Activated CD4-positive, alpha-beta T cell treated with anti-CD3 and anti-CD28 coated beads for 36 hours (primary cell): ENCODE measurements around the gene NCAM1. TPM values are rescaled to one million over a fixed set of nuclear protein-coding genes. Genes with fewer than 3 reads are reported as not detected.
A peak's percentile ranks its signal among the peaks of the same experiment; 100 is the strongest.

Experiments
- ATAC-seq: fragments of 200-7000 bp; cut with Tn5 transposase; one replicate; pipeline ENCODE4 v1.10.0; 2021; ENCODE audit warnings: mild to moderate bottlenecking, moderate library complexity
- CTCF ChIA-PET: fragments of 350-600 bp; sonication (Branson Sonifier 250); formaldehyde crosslinking; loops from one replicate; lab custom pipeline; 2021; ENCODE audit warnings: antibody characterized with exemption; lab: Charles Lee
- POLR2A ChIA-PET: fragments of 350-600 bp; sonication (Branson Sonifier 250); formaldehyde crosslinking; loops from one replicate; lab custom pipeline; 2021; ENCODE audit warnings: antibody characterized with exemption, inconsistent platforms; lab: Charles Lee
- DNase-seq: peaks from one replicate; pipeline ENCODE4 v3.0.0-alpha.2; 2020
- H3K27ac Mint-ChIP-seq: one replicate; pipeline ENCODE4 v1.8.0; 2021; ENCODE audit warnings: mixed read lengths
- H3K27me3 Mint-ChIP-seq: one replicate; pipeline ENCODE4 v1.8.0; 2021; ENCODE audit warnings: mixed read lengths
- H3K36me3 Mint-ChIP-seq: one replicate; pipeline ENCODE4 v1.8.0; 2021; ENCODE audit warnings: low read depth, mixed read lengths
- H3K4me1 Mint-ChIP-seq: one replicate; pipeline ENCODE4 v1.8.0; 2021; ENCODE audit warnings: mixed read lengths
- H3K4me3 Mint-ChIP-seq: one replicate; pipeline ENCODE4 v1.8.0; 2021; ENCODE audit warnings: mild to moderate bottlenecking, moderate library complexity, mixed read lengths
- H3K9me3 Mint-ChIP-seq: one replicate; pipeline ENCODE4 v1.8.0; 2021; ENCODE audit warnings: low read depth, mixed read lengths
- intact Hi-C, 2 experiments: fragments of 100-400 bp; cut with DNase I in 1 of 2; cut with micrococcal nuclease in 1 of 2; formaldehyde crosslinking; loops; one replicate each; pipeline versions ENCODE4 v1.14.2 to v1.15.1; 2022 to 2024; cut with DNase I, micrococcal nuclease
- total RNA-seq, 2 experiments: library from RNA; stranded (reverse); gene quantifications; one replicate each; pipeline ENCODE4 v1.2.3, GENCODE V29; 2021

NCAM1 gene
- total RNA-seq, 2 experiments from 2014 or later, result 0.09 to 0.14 TPM

- Mint-ChIP-seq H3K27me3 (no peaks in the 10 kb centered on the region), H3K4me3 (peak overlapping the region; percentile 77), H3K9me3 (peaks cover 2% of the 10 kb centered on the region), H3K27ac (peak overlapping the region; percentile 82), H3K4me1 (peaks cover 24% of the 10 kb centered on the region), H3K36me3 (peaks cover 22% of the 10 kb centered on the region)
- POLR2A ChIA-PET, result no interaction called here
- ATAC-seq (no peak), DNase-seq (peak; percentile 38)
- CTCF ChIA-PET, result interaction anchor here (1.1 to 1.6 kb wide), 3 partner anchors 8 to 483 kb away, joined by 3 to 4 read pairs (median 4); no protein-coding TSS in a partner anchor
- intact Hi-C loops, result loop anchor here (5.0 to 10.0 kb wide), 7 partner anchors 561 to 1709 kb away; partner anchors contain the start of genes ALG9 (in 1 of the 2), C11orf71 (in 1 of the 2), PPP2R1B (in 1 of the 2) and RBM7 (in 1 of the 2)
Observed at GRCh38 chr11:113313601-113314000, 352.4 kb downstream of the NCAM1 start.

DNA sequence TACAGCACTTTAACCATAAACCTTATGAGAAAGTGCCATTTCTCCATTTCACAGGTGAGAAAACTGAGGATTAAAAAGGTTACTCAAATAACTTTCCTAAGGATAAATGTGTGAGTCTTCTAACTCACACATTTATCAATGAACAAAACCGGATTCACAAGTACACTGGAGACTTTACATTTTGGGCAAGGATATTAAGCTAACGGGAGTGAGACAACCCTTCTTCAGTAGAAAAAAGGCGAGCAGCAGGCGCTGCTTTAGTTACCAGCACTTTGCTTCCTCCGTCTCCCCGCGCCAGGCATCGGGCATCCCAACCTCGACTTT is 352.8 kb downstream of the NCAM1 start:
- no peaks in the 10 kb centered on the region for H3K27me3 Mint-ChIP-seq
- POLR2A ChIA-PET, result no interaction called here
- ATAC-seq (no peak), DNase-seq (no peak)
- peak overlapping the region; percentile 77 for H3K4me3 Mint-ChIP-seq
- intact Hi-C loops, result loop anchor here (1.0 to 10.0 kb wide), 13 partner anchors 273 to 1709 kb away; partner anchors contain the start of genes USP28 (in 2 of the 2), ZW10 (in 2 of the 2), ALG9 (in 1 of the 2) and C11orf71 (in 1 of the 2)
- CTCF ChIA-PET, result interaction anchor here (1.1 to 1.3 kb wide), 2 partner anchors 9 to 482 kb away, joined by 3 to 4 read pairs; no protein-coding TSS in a partner anchor
- H3K36me3 Mint-ChIP-seq, result peaks cover 26% of the 10 kb centered on the region
- H3K9me3 Mint-ChIP-seq, result peaks cover 3% of the 10 kb centered on the region
- peaks cover 24% of the 10 kb centered on the region for H3K4me1 Mint-ChIP-seq
- H3K27ac Mint-ChIP-seq, result peak overlapping the region; percentile 82

DNA sequence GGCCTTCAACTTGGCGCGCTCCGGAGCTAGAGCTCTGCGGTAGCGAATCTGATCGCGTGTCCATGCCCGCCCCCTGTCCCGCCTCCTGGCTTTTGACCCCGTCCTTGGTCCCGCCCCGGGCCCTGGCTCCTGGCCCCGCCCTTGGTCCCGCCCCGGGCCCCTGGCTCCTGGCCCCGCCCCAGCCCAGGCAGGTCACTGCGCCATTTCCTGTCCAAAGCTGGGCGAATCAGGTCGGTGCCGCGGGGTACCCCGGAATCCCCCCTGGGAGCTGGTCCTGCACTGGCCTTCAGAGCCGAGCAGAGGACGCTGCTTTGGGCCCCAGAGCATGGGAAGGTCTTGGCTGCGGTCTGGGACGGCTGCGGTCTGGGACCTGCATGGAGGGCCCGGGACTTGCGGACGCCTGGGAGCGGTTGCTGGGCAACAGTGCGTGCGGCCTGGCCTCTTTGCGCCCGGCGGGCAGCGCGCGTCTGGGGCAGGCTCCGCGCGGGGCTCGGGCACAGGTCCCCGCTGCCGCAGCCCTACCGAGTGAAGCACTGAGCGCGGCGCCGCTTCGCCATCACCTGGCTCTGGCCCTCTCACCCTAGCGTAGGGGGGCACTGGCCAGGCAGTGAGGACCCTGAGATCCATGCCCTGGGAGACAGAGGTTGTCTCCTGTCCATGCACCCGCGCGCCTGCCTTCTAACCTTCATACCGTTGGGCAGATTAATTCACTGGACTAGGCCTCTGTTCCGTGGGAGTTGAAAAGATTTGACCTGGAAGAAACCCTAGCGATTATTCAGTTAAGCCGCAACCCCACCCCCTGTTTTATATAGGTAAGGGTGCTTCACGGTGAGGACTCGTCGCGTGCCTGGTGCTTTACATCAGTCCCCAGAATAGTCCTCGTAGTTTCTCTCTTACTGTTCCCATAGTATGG is 353.4 kb downstream of the NCAM1 start, which contains the start of gene TTC12:
Gene TTC12 (plus strand): TSS at position 195 of the 913 bp plus-strand sequence. CDS start 1,675 bp downstream, outside the sequence.
- Mint-ChIP-seq H3K9me3 (peaks cover 3% of the 10 kb centered on the region), H3K4me1 (peaks cover 24% of the 10 kb centered on the region), H3K36me3 (peaks cover 31% of the 10 kb centered on the region), H3K4me3 (peak within 1 kb of the TSS; percentile 77), H3K27ac (peak within 1 kb of the TSS; percentile 82), H3K27me3 (no peaks in the 10 kb centered on the region)
- POLR2A ChIA-PET, result no interaction called here
- ATAC-seq (peak; percentile 99), DNase-seq (peak; percentile 97)
- intact Hi-C loops, result loop anchor here (1.0 to 10.0 kb wide), 13 partner anchors 273 to 1710 kb away; partner anchors contain the start of genes USP28 (in 2 of the 2), ZW10 (in 2 of the 2), ALG9 (in 1 of the 2) and C11orf71 (in 1 of the 2)
- CTCF ChIA-PET, result interaction anchor here (1.1 kb wide), 2 partner anchors 9 to 459 kb away, joined by 3 to 4 read pairs; partner anchors contain the start of gene ZW10

DNA sequence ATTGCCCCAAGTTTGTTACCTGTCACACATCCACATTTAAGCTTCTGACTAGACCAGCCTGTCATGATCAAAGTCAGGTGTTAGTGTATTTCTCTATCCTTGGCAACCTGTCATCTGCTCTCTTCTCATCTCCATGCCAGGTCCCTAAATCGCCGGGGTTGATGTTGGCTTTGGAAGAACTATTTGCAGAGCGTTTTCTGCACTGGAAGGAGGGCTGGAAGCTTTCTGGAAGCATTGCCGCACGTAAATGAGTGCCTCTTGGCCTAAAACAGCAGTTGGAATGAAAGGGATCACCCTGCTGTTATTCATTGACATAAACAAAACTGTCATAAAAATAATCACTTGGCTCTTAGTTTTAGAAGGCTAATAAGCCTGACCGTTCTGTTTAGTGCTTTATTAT is 354.6 kb downstream of the NCAM1 start:
- ATAC-seq (no peak), DNase-seq (no peak)
- no peak overlapping the region for H3K27ac Mint-ChIP-seq
- CTCF ChIA-PET, result interaction anchor here (1.1 kb wide), 1 partner anchor 458 kb away, joined by 3 read pairs; the partner anchor contains the start of gene ZW10
- POLR2A ChIA-PET, result no interaction called here
- H3K9me3 Mint-ChIP-seq, result peaks cover 3% of the 10 kb centered on the region
- H3K36me3 Mint-ChIP-seq, result peaks cover 35% of the 10 kb centered on the region
- H3K4me1 Mint-ChIP-seq, result peaks cover 24% of the 10 kb centered on the region
- intact Hi-C loops, result loop anchor here (2.0 to 10.0 kb wide), 4 partner anchors 457 to 1711 kb away; partner anchors contain the start of genes REXO2 (in 1 of the 2), SIK2 (in 1 of the 2), USP28 (in 1 of the 2) and ZW10 (in 1 of the 2)
- no peaks in the 10 kb centered on the region for H3K27me3 Mint-ChIP-seq
- H3K4me3 Mint-ChIP-seq, result peak overlapping the region; percentile 77

- DNase-seq (no peak), ATAC-seq (no peak)
- ChIA-PET POLR2A (no interaction called here), CTCF (interaction anchor here (1.1 to 1.4 kb wide), 2 partner anchors 9 to 457 kb away, joined by 3 read pairs; partner anchors contain the start of gene ZW10)
- Mint-ChIP-seq H3K4me3 (no peak overlapping the region), H3K36me3 (peaks cover 35% of the 10 kb centered on the region), H3K9me3 (peaks cover 3% of the 10 kb centered on the region), H3K4me1 (peaks cover 27% of the 10 kb centered on the region), H3K27ac (no peak overlapping the region), H3K27me3 (no peaks in the 10 kb centered on the region)
- intact Hi-C loops, result loop anchor here (10.0 kb wide), 3 partner anchors 559 to 1711 kb away; partner anchors contain the start of genes REXO2 (in 1 of the 2), SIK2 (in 1 of the 2) and USP28 (in 1 of the 2)
Observed at GRCh38 chr11:113316256-113316655, 355.0 kb downstream of the NCAM1 start.

DNA sequence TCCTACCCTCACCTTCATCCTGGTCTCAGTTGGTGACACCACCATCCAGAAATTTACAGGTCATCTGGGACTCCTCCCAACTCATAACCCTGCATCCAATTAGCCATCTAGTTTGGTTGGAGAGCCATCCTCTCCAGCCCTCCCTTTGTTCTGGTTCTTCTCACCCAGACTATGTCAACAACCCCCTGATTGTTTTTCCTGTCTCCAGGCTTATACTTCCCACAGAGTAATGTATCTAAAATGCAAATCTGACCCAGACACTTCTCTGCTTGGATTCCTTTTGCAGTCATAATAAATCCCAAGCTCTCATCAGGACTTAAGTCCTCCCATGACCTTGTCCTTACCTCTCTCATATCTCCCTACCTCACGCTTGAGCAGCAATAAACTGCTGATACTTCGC is 356.1 kb downstream of the NCAM1 start:
- Mint-ChIP-seq H3K4me3 (no peak overlapping the region), H3K27me3 (no peaks in the 10 kb centered on the region), H3K27ac (no peak overlapping the region), H3K9me3 (peaks cover 3% of the 10 kb centered on the region), H3K36me3 (peaks cover 35% of the 10 kb centered on the region), H3K4me1 (peaks cover 27% of the 10 kb centered on the region)
- POLR2A ChIA-PET, result no interaction called here
- intact Hi-C loops, result loop anchor here (10.0 kb wide), 3 partner anchors 557 to 1713 kb away; partner anchors contain the start of genes REXO2 (in 1 of the 2), SIK2 (in 1 of the 2) and USP28 (in 1 of the 2)
- DNase-seq (no peak), ATAC-seq (no peak)
- CTCF ChIA-PET, result interaction anchor here (0.6 to 1.4 kb wide), 2 partner anchors 8 to 12 kb away, joined by 3 read pairs; no protein-coding TSS in a partner anchor

GRCh38 chr11:113319085-113319484 is 357.9 kb downstream of the NCAM1 start:
- no peak for ATAC-seq
- peaks cover 3% of the 10 kb centered on the region for H3K9me3 Mint-ChIP-seq
- CTCF ChIA-PET, result no interaction called here

GRCh38 chr11:113322158-113322557 is 360.9 kb downstream of the NCAM1 start:
- Mint-ChIP-seq H3K4me3 (no peak overlapping the region), H3K27ac (no peak overlapping the region), H3K9me3 (peaks cover 3% of the 10 kb centered on the region), H3K36me3 (peaks cover 33% of the 10 kb centered on the region), H3K27me3 (no peaks in the 10 kb centered on the region), H3K4me1 (peaks cover 8% of the 10 kb centered on the region)
- intact Hi-C loops, result no loop called here
- ChIA-PET POLR2A (no interaction called here), CTCF (no interaction called here)
- no peak for DNase-seq
- ATAC-seq, result no peak

More at GRCh38 chr11:113319085-113319484, 357.9 kb downstream of the NCAM1 start:
- POLR2A ChIA-PET, result no interaction called here
- no peak overlapping the region for H3K4me3 Mint-ChIP-seq
- DNase-seq, result no peak
- H3K27ac Mint-ChIP-seq, result no peak overlapping the region
- H3K36me3 Mint-ChIP-seq, result peaks cover 36% of the 10 kb centered on the region
- intact Hi-C loops, result loop anchor here (10.0 kb wide), 3 partner anchors 556 to 1714 kb away; partner anchors contain the start of genes REXO2 (in 1 of the 2), SIK2 (in 1 of the 2) and USP28 (in 1 of the 2)
- H3K27me3 Mint-ChIP-seq, result no peaks in the 10 kb centered on the region
- peaks cover 17% of the 10 kb centered on the region for H3K4me1 Mint-ChIP-seq

- no peaks in the 10 kb centered on the region for H3K9me3 Mint-ChIP-seq
- H3K36me3 Mint-ChIP-seq, result peaks cover 21% of the 10 kb centered on the region
- ChIA-PET CTCF (no interaction called here), POLR2A (no interaction called here)
- intact Hi-C loops, result no loop called here
- H3K27ac Mint-ChIP-seq, result no peak overlapping the region
- no peak for ATAC-seq
- H3K4me1 Mint-ChIP-seq, result peaks cover 2% of the 10 kb centered on the region
- no peak for DNase-seq
- H3K4me3 Mint-ChIP-seq, result no peak overlapping the region
- no peaks in the 10 kb centered on the region for H3K27me3 Mint-ChIP-seq
Observed at GRCh38 chr11:113324250-113324649, 363.0 kb downstream of the NCAM1 start.
